Fibroblast of skin of scalp (primary cell): Measurements from ENCODE around the gene HEPHL1. TPM values are rescaled to one million over a fixed set of nuclear protein-coding genes. Genes with fewer than 3 reads are reported as not detected.
"Not testable (repeated sequence)": the region's sequence is repeated elsewhere in the genome, so short reads cannot be mapped to it uniquely, and the experiment has no call there.

Experiments used
- DNase-seq: peaks from one replicate; pipeline ENCODE4 v3.0.0-alpha.2; 2013
- polyA plus RNA-seq, 2 experiments: library from polyadenylated mRNA; unstranded; fragments of 120-200 nt; gene quantifications; one replicate each; pipeline ENCODE4 v1.2.1, GENCODE V29; 2013; ENCODE audit not compliant: insufficient read length in 2 of 2

HEPHL1 gene
- polyA plus RNA-seq (2013, experiment 1 of 2; ENCODE audit: insufficient read length) = 0.02 TPM
- polyA plus RNA-seq (2013, experiment 2 of 2; ENCODE audit: insufficient read length) = not detected

GRCh38 chr11:94020777-94021481, at the start of gene HEPHL1:
Gene HEPHL1, plus strand, starts transcription at chr11:94021354. Its CDS starts 15 bp downstream, at chr11:94021369.
- DNase-seq = no peak

- DNase-seq = no peak
Measured at GRCh38 chr11:93972790-93973189, 48.4 kb upstream of the HEPHL1 start.

DNA sequence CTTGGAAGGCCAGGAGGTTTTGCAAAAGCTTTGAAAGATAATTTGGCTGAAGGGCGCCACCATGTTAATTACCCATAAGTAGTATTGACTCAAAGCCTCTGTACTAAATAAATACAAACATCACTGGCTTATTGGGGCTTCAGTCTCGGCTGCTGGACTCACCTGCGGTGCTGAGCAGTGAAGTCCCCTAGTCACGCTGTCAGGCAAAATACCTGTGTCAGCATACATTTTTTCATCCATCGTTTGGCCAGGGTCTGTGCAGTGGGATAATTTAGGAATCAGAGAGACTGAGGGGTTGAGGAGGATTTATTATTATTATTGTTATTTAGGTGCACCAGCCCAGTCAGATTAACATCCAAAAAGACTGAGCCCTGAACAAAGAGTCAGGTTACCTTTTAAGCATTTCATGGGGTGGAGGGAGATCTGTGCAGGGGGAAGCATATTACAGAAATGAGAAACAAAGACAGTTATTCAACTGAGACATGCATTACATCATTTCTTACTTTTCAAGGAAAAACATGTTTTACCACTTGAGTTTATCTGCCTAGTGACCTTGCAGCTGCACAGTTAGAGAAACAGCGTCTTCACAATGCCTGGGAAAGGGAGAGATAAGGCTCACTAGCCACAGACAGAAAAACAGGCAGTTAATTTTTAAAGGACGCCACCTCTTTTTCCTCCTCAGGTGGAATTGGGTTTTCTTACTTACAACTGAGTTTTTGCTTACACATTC, 47.7 kb upstream of the HEPHL1 start:
- DNase-seq = not testable (repeated sequence)

DNA sequence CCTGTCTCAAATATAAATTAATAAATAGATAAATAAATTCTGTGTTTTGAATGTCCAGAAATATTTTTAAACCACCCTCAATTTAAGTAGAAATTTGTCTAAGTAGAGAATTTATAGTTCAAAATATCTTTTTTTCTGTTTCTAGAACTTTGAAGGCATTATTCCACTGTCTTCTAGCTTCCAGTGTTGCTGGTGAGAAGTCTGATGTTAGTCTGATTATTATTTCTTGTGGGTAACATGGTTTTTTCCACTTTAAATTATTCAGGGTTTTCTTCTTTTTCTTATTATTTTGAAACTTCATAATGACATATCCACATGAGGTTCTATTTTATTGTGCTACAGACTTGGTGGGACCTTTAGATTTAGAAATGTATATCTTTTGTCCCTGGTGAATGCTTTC, 46.4 kb upstream of the HEPHL1 start:
- DNase-seq = no peak

GRCh38 chr11:93976577-93977254, 44.4 kb upstream of the HEPHL1 start:
- DNase-seq = not testable (repeated sequence)

- no peak for DNase-seq
Measured at GRCh38 chr11:93983542-93984195, 37.5 kb upstream of the HEPHL1 start.

DNA sequence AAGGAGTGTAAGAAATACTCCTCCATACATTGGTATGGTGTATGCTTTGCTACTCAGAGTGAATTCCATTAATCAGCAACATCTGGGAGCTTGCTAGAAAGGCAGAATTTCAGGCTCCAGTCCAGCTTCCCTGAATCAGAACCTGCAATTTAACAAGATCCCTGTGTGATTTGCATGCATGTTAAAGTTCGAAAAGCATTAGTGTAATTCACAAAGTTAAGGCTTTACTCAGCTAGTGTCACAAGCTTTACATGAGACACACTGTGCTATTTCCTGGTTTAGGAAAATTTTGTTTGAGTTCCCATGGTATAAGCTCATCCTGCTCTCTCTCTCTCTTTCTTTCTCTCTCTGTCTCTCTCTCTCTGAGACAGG, 37.0 kb upstream of the HEPHL1 start:
- peak; percentile 1 for DNase-seq

- no peak for DNase-seq
Measured at GRCh38 chr11:93984936-93985335, 36.2 kb upstream of the HEPHL1 start.

GRCh38 chr11:93986716-93987115, 34.4 kb upstream of the HEPHL1 start:
- peak; percentile 6 for DNase-seq

DNA sequence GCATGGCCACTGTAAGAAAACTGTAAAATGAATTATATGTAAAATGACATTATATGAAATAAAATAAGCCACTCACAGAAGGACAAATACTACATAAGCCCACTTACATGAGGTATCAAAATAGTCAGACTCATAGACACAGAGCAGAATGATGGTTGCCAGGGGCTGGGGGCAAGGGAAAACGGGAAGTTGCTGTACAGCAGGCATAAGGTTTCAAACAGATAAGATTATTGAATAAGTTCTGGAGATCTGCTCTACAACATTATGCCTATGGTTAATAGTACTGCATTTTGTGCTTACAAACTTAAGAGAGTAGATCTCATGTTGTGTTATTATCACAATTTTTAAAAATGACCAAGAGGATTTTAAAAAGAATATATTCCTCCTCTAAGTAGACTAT, 32.7 kb upstream of the HEPHL1 start:
- DNase-seq = no peak

- no peak for DNase-seq
Measured at GRCh38 chr11:93988912-93989311, 32.2 kb upstream of the HEPHL1 start.

DNA sequence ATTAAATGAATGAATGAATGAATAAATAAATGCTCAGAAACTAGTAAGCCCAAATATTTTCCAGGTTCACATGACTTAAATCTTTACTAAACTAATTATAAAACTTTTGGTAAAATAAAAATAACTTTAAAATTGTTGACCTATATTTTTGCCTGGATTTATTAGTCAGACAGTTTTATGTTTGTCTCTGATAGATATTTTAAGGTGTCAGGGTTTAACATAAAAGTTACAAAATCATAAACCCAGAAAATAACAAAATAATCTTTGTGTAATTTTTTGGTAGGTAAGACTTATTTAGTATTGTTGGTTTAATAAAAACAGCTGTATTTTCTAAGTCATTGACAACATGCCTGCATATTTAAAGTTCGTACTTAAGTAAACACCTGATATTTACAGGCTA, 27.4 kb upstream of the HEPHL1 start:
- DNase-seq = no peak

DNA sequence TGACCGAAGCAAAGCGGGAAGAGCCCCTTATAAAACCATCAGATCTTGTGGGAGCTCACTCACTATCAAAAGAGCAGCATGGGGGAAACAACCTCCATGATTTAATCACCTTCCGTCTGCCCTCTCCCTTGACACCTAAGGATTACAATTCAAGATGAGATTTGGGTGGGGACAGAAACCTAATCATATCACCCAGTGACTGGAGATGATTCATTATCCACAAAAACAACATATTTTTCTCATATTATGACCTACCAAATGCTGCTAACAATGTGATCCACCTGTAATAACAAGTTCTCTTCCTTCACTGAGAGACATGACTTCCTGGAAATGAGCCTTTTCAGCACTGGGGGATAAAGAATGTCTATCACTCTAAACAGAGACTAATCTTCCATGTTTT, 23.4 kb upstream of the HEPHL1 start:
- DNase-seq = no peak

DNA sequence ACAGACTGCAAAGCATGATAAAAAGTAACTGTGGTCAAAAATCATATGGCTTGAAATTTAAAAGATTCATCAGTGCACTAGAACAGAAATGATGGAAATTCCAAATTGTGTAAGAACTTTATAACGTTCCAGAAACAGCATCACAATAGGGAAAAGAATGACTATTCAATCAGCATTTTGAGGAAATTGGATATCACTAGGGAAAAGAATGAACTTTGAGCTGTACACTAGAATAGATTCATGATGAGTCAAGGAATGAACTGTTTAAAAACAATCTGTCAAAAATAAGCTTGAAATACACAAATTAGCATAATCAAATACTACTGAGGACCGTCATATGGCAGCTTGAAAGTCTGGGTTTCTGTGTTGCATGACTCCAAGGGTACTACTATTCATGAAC, 20.5 kb upstream of the HEPHL1 start:
- DNase-seq = no peak

GRCh38 chr11:94002226-94002625, 18.9 kb upstream of the HEPHL1 start:
- DNase-seq = peak; percentile 12

DNA sequence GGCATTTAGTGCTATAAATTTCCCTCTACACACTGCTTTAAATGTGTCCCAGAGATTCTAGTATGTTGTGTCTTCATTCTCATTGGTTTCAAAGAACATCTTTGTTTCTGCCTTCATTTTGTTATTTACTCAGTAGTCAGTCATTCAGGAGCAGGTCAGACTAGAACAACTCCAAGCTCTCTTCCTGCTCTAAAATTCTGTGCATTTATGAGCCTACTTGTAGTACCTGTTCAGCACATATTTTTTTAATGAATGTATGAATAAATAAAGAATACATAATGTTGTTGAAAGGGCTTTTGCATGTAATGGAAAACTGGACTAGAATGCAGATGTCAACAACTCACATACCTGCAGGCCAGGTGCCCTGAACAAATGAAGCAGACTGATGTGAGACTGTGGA, 13.7 kb upstream of the HEPHL1 start:
- DNase-seq = no peak

GRCh38 chr11:94007906-94008305, 13.2 kb upstream of the HEPHL1 start:
- no peak for DNase-seq

DNA sequence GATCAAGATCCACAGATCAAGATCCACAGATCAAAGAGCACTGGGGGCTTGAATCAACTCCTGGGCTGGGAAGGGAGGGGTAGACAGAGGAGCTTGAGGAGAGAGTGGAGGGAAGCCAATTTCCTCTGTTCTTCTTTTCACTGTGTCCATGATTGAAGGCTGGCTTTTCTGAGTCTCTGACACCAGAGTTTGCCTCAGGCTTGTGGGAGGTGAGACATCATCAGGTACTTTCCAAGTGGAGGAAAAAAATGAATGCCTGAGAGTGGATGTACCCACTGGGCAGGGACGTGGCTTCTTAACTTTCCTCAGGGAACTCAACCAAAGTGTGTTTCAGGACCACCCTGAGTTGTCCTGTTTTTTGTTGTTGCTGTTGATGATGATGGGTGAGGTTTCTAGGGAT, 11.0 kb upstream of the HEPHL1 start:
- DNase-seq = no peak

DNA sequence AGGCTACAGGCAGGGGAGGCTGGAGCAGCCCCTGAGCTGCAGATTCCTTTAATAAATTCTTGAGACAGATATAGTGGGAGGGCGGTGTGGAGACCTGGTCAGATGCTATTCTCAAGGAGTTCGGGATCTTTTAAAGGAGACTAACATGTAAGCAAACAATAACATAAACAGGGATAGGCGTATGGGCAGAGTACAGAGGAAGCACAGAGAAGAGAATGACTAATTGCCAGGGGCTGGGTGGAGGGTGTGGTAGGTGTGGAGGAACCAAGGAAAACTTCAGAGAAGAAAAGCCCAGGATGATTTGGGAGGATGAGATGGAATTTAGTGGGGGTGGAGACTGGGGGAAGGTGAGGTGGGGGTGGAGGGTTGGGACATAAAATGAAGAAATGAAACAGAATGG, 9.7 kb upstream of the HEPHL1 start:
- DNase-seq = no peak

GRCh38 chr11:94017446-94017845, 3.7 kb upstream of the HEPHL1 start:
- no peak for DNase-seq

DNA sequence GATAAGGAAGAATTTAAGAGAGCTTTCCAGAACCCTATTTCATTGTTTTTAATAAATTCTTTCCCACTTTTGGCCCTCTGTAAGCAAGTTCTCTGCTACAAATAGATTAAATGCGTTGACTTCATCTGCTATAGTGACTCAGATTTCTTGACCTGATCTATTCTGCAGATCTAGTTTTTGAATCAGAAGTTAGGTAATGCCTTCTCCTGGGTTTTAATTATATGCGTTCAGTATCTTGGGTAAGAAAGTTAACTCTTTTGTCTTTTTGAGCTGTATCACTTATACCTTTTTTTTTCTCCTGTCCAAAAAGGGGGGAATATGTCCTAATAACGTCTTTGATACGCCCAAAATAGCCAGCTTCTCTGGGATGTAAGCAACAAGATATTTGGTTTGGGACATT, 2.4 kb upstream of the HEPHL1 start:
- DNase-seq = no peak

DNA sequence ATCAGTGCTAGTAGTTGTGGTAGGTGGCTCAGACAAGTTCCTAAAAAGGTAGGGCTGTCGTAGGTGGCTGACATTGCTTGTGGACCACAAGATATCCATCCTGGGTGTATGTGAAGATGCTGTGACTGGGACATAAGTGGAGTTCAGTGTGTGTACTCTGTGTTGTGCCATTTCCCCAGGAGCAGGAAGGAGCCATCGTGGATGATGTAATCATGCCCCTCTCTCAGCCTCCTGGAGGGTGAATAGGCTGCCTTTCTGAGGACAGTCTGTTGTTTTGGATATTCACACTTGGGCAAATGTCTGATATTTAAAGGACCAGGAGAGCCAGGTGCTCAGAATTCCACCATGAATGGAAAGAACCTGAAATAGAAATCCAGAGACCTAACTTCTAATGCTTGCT, 2.7 kb downstream of the HEPHL1 start:
- DNase-seq = no peak

GRCh38 chr11:94024547-94024946, 3.4 kb downstream of the HEPHL1 start:
- no peak for DNase-seq
